ENCODE data around the gene ATP5F1D. TPM values are rescaled to one million over a fixed set of nuclear protein-coding genes. Genes with fewer than 3 reads are reported as not detected.

The ATP5F1D gene
- total and polyA plus RNA-seq, 2 experiments from 2014 or later = 139 to 396 TPM

- Mint-ChIP-seq H3K9me3 (no peaks in the 10 kb centered on the region), H3K4me3 (no peak overlapping the region)
- peaks cover 55% of the 10 kb centered on the region for H4K20me1 ChIP-seq (replicated peaks; ENCODE audit: insufficient read depth)
Observed at GRCh38 chr19:1213391-1214286, 27.9 kb upstream of the ATP5F1D start.

More at GRCh38 chr19:1213391-1214286, 27.9 kb upstream of the ATP5F1D start:
- TF ChIP-seq, protein P1, sequence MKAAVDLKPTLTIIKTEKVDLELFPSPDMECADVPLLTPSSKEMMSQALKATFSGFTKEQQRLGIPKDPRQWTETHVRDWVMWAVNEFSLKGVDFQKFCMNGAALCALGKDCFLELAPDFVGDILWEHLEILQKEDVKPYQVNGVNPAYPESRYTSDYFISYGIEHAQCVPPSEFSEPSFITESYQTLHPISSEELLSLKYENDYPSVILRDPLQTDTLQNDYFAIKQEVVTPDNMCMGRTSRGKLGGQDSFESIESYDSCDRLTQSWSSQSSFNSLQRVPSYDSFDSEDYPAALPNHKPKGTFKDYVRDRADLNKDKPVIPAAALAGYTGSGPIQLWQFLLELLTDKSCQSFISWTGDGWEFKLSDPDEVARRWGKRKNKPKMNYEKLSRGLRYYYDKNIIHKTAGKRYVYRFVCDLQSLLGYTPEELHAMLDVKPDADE (IDR thresholded peaks at IDR 0.05) = no peak
- no peak for TF ChIP-seq ZNF331 (CRISPR knock-in tag; IDR thresholded peaks at IDR 0.05; ENCODE audit: low read depth)
- no peak for TF ChIP-seq EZH2 (IDR thresholded peaks at IDR 0.05; ENCODE audit: low read depth, unreplicated experiment)
- TF ChIP-seq POLR2AphosphoS5 (IDR thresholded peaks at IDR 0.05; ENCODE audit: low read depth) = no peak
- TF ChIP-seq REST (IDR thresholded peaks at IDR 0.05; ENCODE audit: unreplicated experiment) = no peak
- TF ChIP-seq, protein P2, sequence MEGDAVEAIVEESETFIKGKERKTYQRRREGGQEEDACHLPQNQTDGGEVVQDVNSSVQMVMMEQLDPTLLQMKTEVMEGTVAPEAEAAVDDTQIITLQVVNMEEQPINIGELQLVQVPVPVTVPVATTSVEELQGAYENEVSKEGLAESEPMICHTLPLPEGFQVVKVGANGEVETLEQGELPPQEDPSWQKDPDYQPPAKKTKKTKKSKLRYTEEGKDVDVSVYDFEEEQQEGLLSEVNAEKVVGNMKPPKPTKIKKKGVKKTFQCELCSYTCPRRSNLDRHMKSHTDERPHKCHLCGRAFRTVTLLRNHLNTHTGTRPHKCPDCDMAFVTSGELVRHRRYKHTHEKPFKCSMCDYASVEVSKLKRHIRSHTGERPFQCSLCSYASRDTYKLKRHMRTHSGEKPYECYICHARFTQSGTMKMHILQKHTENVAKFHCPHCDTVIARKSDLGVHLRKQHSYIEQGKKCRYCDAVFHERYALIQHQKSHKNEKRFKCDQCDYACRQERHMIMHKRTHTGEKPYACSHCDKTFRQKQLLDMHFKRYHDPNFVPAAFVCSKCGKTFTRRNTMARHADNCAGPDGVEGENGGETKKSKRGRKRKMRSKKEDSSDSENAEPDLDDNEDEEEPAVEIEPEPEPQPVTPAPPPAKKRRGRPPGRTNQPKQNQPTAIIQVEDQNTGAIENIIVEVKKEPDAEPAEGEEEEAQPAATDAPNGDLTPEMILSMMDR (conservative IDR thresholded peaks at IDR 0.05; ENCODE audit: low read depth in 2 of 2) = no peak
- no peak for TF ChIP-seq NANOG (IDR thresholded peaks at IDR 0.05; ENCODE audit: borderline replicate concordance)
- no peak for TF ChIP-seq ZNF462 (CRISPR knock-in tag; IDR thresholded peaks at IDR 0.05)
- Histone ChIP-seq H3K36me3 (ENCODE audit: insufficient read depth) (no peaks in the 10 kb centered on the region; the same call in 1 of the 2 replicates), H3K9me2 (ENCODE audit: insufficient read depth) (no peaks in the 10 kb centered on the region), H3K79me2 (replicated peaks; ENCODE audit: insufficient read depth) (peaks cover 100% of the 10 kb centered on the region), H3K27me3 (ENCODE audit: insufficient read depth) (no peaks in the 10 kb centered on the region), H3K4me3 (no peak overlapping the region), H3F3A (replicated peaks; ENCODE audit: low read depth) (peaks cover 14% of the 10 kb centered on the region), H3K4me1 (ENCODE audit: insufficient read depth) (peaks cover 19% of the 10 kb centered on the region; the same call in 1 of the 2 replicates), H2AFZ (no peak overlapping the region), H3K27ac (ENCODE audit: low read depth) (peak overlapping the region; percentile 84), H3K4me2 (no peak overlapping the region)
- Mint-ChIP-seq H3K4me1 (peaks cover 34% of the 10 kb centered on the region), H3K27me3 (ENCODE audit: insufficient read depth, low read depth, poor library complexity) (peaks cover 10% of the 10 kb centered on the region), H3K36me3 (ENCODE audit: low read depth) (peaks cover 19% of the 10 kb centered on the region), H3K27ac (peak overlapping the region; percentile 81)
- no peak for ATAC-seq
- no peak for DNase-seq (ENCODE audit: low spot score)

All from GM23338 (cell line).